RWPE1 (cell line): ENCODE measurements around the gene MID1.

ENCODE experiments used
- CTCF ChIA-PET: fragments of 350-600 bp; sonication (Branson Sonifier 250); formaldehyde crosslinking; extraction: SDS; loops from one replicate; lab custom pipeline; 2021; lab: Yijun Ruan, JAX
- POLR2A ChIA-PET: fragments of 400-600 bp; formaldehyde crosslinking; extraction: SDS; loops from one replicate; lab custom pipeline; 2020; ENCODE audit warnings: antibody characterized with exemption; ENCODE audit not compliant: low non-redundant PET; lab: Yijun Ruan, JAX
- DNase-seq: peaks from one replicate; pipeline ENCODE4 v3.0.0; 2012; ENCODE audit warnings: low spot score
- H3K27ac ChIP-seq: fragments of 450-650 bp; 2 replicates; pipeline ENCODE4 v1.5.1; 2017
- CTCF ChIP-seq: fragments of 450-650 bp; conservative IDR thresholded peaks from 2 replicates; pipeline ENCODE4 v1.5.1; 2017; ENCODE audit warnings: low read depth, mild to moderate bottlenecking

The MID1 gene

DNA sequence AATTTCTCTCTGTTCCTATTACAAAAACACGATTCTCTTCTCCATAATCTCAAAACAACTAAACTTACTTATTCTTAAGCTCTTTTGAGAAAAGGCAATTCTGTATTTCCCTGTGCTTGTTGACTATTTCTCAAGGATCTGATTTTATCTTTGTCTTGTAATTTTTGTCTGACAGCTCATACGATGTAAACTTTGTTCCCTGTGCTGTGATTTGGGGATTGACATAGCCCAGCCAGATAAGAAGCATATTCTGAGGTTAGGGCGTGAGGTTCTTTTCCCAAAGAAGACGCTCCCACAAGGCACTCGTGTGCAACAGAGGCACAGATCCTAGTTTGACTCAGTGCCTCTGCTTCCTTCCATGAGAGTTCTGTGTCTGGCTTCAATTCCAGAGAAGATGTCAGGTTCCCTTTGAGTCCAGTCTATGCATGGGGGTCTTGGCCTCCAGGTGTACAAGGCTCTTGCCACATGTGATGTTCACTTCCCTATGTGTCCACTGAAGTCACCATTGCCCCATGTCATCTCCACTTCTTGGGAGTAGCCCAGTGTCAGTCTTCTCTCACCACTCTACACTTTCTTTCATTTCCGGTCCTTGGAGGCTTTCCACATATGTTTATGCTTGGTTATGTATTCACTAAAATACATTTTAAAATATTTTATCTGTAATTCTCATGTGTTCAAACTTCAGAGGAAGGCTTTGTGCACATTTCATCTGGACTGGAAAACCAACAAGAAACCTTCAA, 94.8 kb downstream of the MID1 start:
- ChIA-PET CTCF (no interaction called here), POLR2A (no interaction called here)
- no peak for DNase-seq
- no peak for TF ChIP-seq CTCF
- H3K27ac ChIP-seq = no peak overlapping the region

DNA sequence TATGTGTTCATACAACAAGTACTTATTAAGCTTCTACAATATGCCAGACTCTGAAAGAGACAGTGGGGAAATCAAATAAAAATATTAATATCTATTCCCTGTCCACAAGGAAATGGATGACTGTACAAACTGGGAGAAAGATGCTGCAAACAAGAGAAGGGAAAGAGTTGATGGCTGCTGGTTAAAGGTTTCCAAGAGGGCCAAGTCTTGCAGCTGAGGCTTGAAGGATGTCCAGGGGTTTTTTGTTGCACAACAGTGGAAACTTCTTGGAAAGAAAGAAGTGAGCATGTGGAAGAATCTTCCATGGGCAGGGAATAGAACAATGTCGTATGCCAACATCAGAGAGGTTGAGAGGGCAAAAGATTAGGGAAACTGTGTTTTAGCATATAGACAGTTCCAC, 95.8 kb downstream of the MID1 start:
- CTCF ChIA-PET = no interaction called here
- TF ChIP-seq CTCF = no peak
- H3K27ac ChIP-seq = no peak overlapping the region
- DNase-seq = no peak
- POLR2A ChIA-PET = no interaction called here

- TF ChIP-seq CTCF = no peak
- H3K27ac ChIP-seq = no peak overlapping the region
- DNase-seq = no peak
- CTCF ChIA-PET = interaction anchor here (0.6 kb wide), 1 partner anchor 56 kb away, joined by 3 read pairs; no protein-coding TSS in a partner anchor
- POLR2A ChIA-PET = no interaction called here
These were observed 100.6 kb downstream of the MID1 start for GRCh38 chrX:10519761-10520160.

DNA sequence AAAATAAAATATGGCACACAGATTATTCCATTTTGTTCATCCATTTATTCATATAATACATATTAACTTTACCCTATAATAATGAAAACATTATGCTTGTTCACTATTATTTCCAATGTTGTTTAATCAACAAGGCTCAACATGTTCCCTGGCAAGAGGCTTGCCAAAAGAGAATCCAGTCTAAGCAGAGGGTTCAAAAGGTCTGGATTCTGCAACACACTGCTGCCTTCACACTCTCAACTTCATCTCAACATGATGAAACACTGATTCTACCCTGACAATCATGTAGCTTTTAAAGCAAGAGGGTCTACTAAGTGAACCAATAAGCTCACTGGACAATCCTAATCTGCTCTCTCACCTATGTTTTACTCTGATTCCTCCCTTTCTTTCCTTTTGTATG, 101.1 kb downstream of the MID1 start:
- no peak for DNase-seq
- no peak for TF ChIP-seq CTCF
- H3K27ac ChIP-seq = no peak overlapping the region
- ChIA-PET POLR2A (no interaction called here), CTCF (interaction anchor here (0.6 kb wide), 1 partner anchor 89 kb away, joined by 4 read pairs; no protein-coding TSS in a partner anchor)

DNA sequence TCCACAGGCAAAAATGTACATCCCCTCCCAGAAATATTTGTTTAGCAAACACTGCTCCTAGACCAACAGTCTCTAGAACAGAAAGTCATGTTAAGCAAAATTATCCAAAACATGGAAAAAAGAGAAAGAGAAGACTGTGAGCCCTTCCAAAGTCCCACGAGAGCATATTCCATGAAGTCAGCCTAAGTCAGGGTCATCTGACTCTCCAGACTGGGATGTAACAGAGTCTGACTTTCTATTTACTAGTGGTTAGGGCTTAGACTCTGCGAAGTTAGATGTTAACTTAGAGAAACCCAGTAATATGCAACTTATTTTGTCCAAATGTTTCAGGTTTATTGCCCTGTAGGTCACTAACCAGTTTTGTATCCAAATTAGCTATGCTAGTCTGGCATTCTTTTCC, 102.3 kb downstream of the MID1 start:
- H3K27ac ChIP-seq = no peak overlapping the region
- POLR2A ChIA-PET = no interaction called here

DNA sequence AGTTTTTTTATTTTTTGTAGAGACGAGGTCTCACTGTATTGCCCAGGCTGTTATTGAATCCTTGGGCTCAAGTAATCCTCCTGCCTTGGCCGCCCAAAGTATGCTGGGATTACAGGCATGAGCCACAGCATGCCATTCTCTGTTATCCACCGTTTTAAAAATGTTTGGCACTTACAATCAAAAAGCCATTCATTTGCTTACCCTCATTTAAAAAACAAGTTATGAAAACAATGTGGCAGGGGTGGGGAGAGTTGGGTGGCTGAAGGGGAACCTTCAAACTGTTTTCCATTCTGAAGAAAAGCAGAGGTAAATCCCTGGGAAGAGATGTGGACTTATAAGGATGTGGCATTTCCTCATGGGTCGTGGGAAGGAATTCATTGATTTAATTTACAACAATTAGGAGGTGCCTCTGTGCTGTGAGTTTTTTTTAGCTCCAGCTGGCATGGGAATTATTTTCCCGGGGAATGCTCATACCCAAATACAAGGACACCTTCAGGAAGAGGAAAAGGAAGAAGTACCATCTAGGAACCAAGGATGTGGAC, 103.5 kb downstream of the MID1 start:
- H3K27ac ChIP-seq = no peak overlapping the region
- TF ChIP-seq CTCF = no peak
- CTCF ChIA-PET = interaction anchor here (0.5 kb wide), 1 partner anchor 184 kb away, joined by 3 read pairs; no protein-coding TSS in a partner anchor
- no peak for DNase-seq
- POLR2A ChIA-PET = no interaction called here

More for the DNA sequence above, 102.3 kb downstream of the MID1 start:
- no peak for DNase-seq
- TF ChIP-seq CTCF = no peak
- CTCF ChIA-PET = no interaction called here
